ENCODE results near the gene MYO9B.

- TF ChIP-seq DPF2 (CRISPR knock-in tag; IDR thresholded peaks at IDR 0.05; ENCODE audit: borderline replicate concordance, low read depth) (no peak), ZNF816 (CRISPR knock-in tag; IDR thresholded peaks at IDR 0.05; ENCODE audit: borderline replicate concordance) (no peak), HOMEZ (CRISPR knock-in tag; IDR thresholded peaks at IDR 0.05; ENCODE audit: low read depth) (no peak), ZBTB4 (CRISPR knock-in tag; IDR thresholded peaks at IDR 0.05; ENCODE audit: borderline replicate concordance) (no peak), TRIM22 (IDR thresholded peaks at IDR 0.05) (no peak), AGO2 (optimal IDR thresholded peaks at IDR 0.05; ENCODE audit: low read depth, low read length) (no peak), GPN1 (CRISPR knock-in tag; IDR thresholded peaks at IDR 0.05; ENCODE audit: borderline replicate concordance) (no peak), REST (IDR thresholded peaks at IDR 0.05; ENCODE audit: borderline replicate concordance in 1 of 2, low read depth in 1 of 2, low read length in 2 of 2) (no peak), ZNF580 (CRISPR knock-in tag; IDR thresholded peaks at IDR 0.05; ENCODE audit: borderline replicate concordance, low read depth) (no peak), HOXA9 (CRISPR knock-in tag; IDR thresholded peaks at IDR 0.05; ENCODE audit: borderline replicate concordance) (no peak), ZBTB49 (CRISPR knock-in tag; IDR thresholded peaks at IDR 0.05; ENCODE audit: borderline replicate concordance) (no peak), CTCF (CRISPR knock-in tag; IDR thresholded peaks at IDR 0.05) (no peak)
Measured at GRCh38 chr19:17080440-17080801, 4.8 kb downstream of the MYO9B start.
